ENCODE data around the gene C1orf216.

Gene C1orf216

GRCh38 chr1:35718492-35719336, at the start of gene C1orf216:
TSS of gene C1orf216 (minus strand) at chr1:35718884. CDS start at chr1:35716321, 2,563 bp downstream.
- peaks cover 10 to 16% of the 10 kb centered on the region in 2 donors for H3K36me3 ChIP-seq (ENCODE audit: control insufficient read depth in 2 of 2, insufficient read depth in 2 of 2, low read length in 2 of 2)
- H3K4me3 ChIP-seq (ENCODE audit: low read length in 2 of 2) = peak within 1 kb of the TSS; percentile 88 to 94
- peak within 1 kb of the TSS; percentile 86 to 93 for H3K9ac ChIP-seq (ENCODE audit: low read length in 2 of 2)
- no peaks in the 10 kb centered on the region for H3K9me3 ChIP-seq (ENCODE audit: control insufficient read depth in 2 of 2, low read length in 2 of 2)
- H3K4me1 ChIP-seq (ENCODE audit: control insufficient read depth, insufficient read depth, low read length) = peaks cover 38% of the 10 kb centered on the region
- no peaks in the 10 kb centered on the region for H3K27me3 ChIP-seq (ENCODE audit: control insufficient read depth in 1 of 2, insufficient read depth in 2 of 2, low read length in 2 of 2)
- peak within 1 kb of the TSS; percentile 69 for H3K27ac ChIP-seq (ENCODE audit: low read length)

- no peak overlapping the region for H3K27ac ChIP-seq (ENCODE audit: low read length)
- H3K9ac ChIP-seq (ENCODE audit: low read length in 2 of 2) = no peak overlapping the region
- H3K4me3 ChIP-seq (ENCODE audit: low read length in 2 of 2) = no peak overlapping the region
- no peaks in the 10 kb centered on the region for H3K4me1 ChIP-seq (ENCODE audit: control insufficient read depth, insufficient read depth, low read length)
- H3K27me3 ChIP-seq (ENCODE audit: control insufficient read depth in 1 of 2, insufficient read depth in 2 of 2, low read length in 2 of 2) = no peaks in the 10 kb centered on the region
- H3K9me3 ChIP-seq (ENCODE audit: control insufficient read depth in 2 of 2, low read length in 2 of 2) = no peaks in the 10 kb centered on the region
- H3K36me3 ChIP-seq (ENCODE audit: control insufficient read depth in 2 of 2, insufficient read depth in 2 of 2, low read length in 2 of 2) = no peaks in the 10 kb centered on the region
Observed at GRCh38 chr1:35764283-35764682, 45.6 kb upstream of the C1orf216 start.

GRCh38 chr1:35763201-35763600, 44.5 kb upstream of the C1orf216 start:
- Histone ChIP-seq H3K9ac (ENCODE audit: low read length in 2 of 2) (no peak overlapping the region), H3K36me3 (ENCODE audit: control insufficient read depth in 2 of 2, insufficient read depth in 2 of 2, low read length in 2 of 2) (no peaks in the 10 kb centered on the region), H3K27me3 (ENCODE audit: control insufficient read depth in 1 of 2, insufficient read depth in 2 of 2, low read length in 2 of 2) (no peaks in the 10 kb centered on the region), H3K4me1 (ENCODE audit: control insufficient read depth, insufficient read depth, low read length) (no peaks in the 10 kb centered on the region), H3K4me3 (ENCODE audit: low read length in 2 of 2) (no peak overlapping the region), H3K9me3 (ENCODE audit: control insufficient read depth in 2 of 2, low read length in 2 of 2) (no peaks in the 10 kb centered on the region), H3K27ac (ENCODE audit: low read length) (no peak overlapping the region)

- H3K9me3 ChIP-seq (ENCODE audit: control insufficient read depth in 2 of 2, low read length in 2 of 2) = no peaks in the 10 kb centered on the region
- no peak overlapping the region for H3K9ac ChIP-seq (ENCODE audit: low read length in 2 of 2)
- H3K4me3 ChIP-seq (ENCODE audit: low read length in 2 of 2) = no peak overlapping the region
- H3K4me1 ChIP-seq (ENCODE audit: control insufficient read depth, insufficient read depth, low read length) = no peaks in the 10 kb centered on the region
- H3K36me3 ChIP-seq (ENCODE audit: control insufficient read depth in 2 of 2, insufficient read depth in 2 of 2, low read length in 2 of 2) = no peaks in the 10 kb centered on the region
- no peak overlapping the region for H3K27ac ChIP-seq (ENCODE audit: low read length)
- H3K27me3 ChIP-seq (ENCODE audit: control insufficient read depth in 1 of 2, insufficient read depth in 2 of 2, low read length in 2 of 2) = no peaks in the 10 kb centered on the region
Observed at GRCh38 chr1:35762141-35762540, 43.5 kb upstream of the C1orf216 start.

- Histone ChIP-seq H3K27ac (ENCODE audit: low read length) (no peak overlapping the region), H3K27me3 (ENCODE audit: control insufficient read depth in 1 of 2, insufficient read depth in 2 of 2, low read length in 2 of 2) (no peaks in the 10 kb centered on the region), H3K4me1 (ENCODE audit: control insufficient read depth, insufficient read depth, low read length) (no peaks in the 10 kb centered on the region), H3K9me3 (ENCODE audit: control insufficient read depth in 2 of 2, low read length in 2 of 2) (no peaks in the 10 kb centered on the region), H3K9ac (ENCODE audit: low read length in 2 of 2) (no peak overlapping the region), H3K4me3 (ENCODE audit: low read length in 2 of 2) (no peak overlapping the region), H3K36me3 (ENCODE audit: control insufficient read depth in 2 of 2, insufficient read depth in 2 of 2, low read length in 2 of 2) (no peaks in the 10 kb centered on the region)
Observed at GRCh38 chr1:35756064-35756463, 37.4 kb upstream of the C1orf216 start.

GRCh38 chr1:35753626-35754260, 35.1 kb upstream of the C1orf216 start:
- no peaks in the 10 kb centered on the region for H3K9me3 ChIP-seq (ENCODE audit: control insufficient read depth in 2 of 2, low read length in 2 of 2)
- H3K4me3 ChIP-seq (ENCODE audit: low read length in 2 of 2) = no peak overlapping the region
- H3K27me3 ChIP-seq (ENCODE audit: control insufficient read depth in 1 of 2, insufficient read depth in 2 of 2, low read length in 2 of 2) = no peaks in the 10 kb centered on the region
- H3K36me3 ChIP-seq (ENCODE audit: control insufficient read depth in 2 of 2, insufficient read depth in 2 of 2, low read length in 2 of 2) = no peaks in the 10 kb centered on the region
- no peak overlapping the region for H3K9ac ChIP-seq (ENCODE audit: low read length in 2 of 2)
- H3K27ac ChIP-seq (ENCODE audit: low read length) = no peak overlapping the region
- H3K4me1 ChIP-seq (ENCODE audit: control insufficient read depth, insufficient read depth, low read length) = no peaks in the 10 kb centered on the region

GRCh38 chr1:35748326-35748725, 29.6 kb upstream of the C1orf216 start:
- Histone ChIP-seq H3K27ac (ENCODE audit: low read length) (no peak overlapping the region), H3K27me3 (ENCODE audit: control insufficient read depth in 1 of 2, insufficient read depth in 2 of 2, low read length in 2 of 2) (no peaks in the 10 kb centered on the region), H3K9ac (ENCODE audit: low read length in 2 of 2) (no peak overlapping the region), H3K9me3 (ENCODE audit: control insufficient read depth in 2 of 2, low read length in 2 of 2) (no peaks in the 10 kb centered on the region), H3K36me3 (ENCODE audit: control insufficient read depth in 2 of 2, insufficient read depth in 2 of 2, low read length in 2 of 2) (no peaks in the 10 kb centered on the region), H3K4me1 (ENCODE audit: control insufficient read depth, insufficient read depth, low read length) (no peaks in the 10 kb centered on the region), H3K4me3 (ENCODE audit: low read length in 2 of 2) (no peak overlapping the region)

GRCh38 chr1:35745124-35745730, 26.5 kb upstream of the C1orf216 start:
- no peaks in the 10 kb centered on the region for H3K27me3 ChIP-seq (ENCODE audit: control insufficient read depth in 1 of 2, insufficient read depth in 2 of 2, low read length in 2 of 2)
- no peaks in the 10 kb centered on the region for H3K9me3 ChIP-seq (ENCODE audit: control insufficient read depth in 2 of 2, low read length in 2 of 2)
- no peaks in the 10 kb centered on the region for H3K36me3 ChIP-seq (ENCODE audit: control insufficient read depth in 2 of 2, insufficient read depth in 2 of 2, low read length in 2 of 2)
- H3K27ac ChIP-seq (ENCODE audit: low read length) = no peak overlapping the region
- no peak overlapping the region for H3K9ac ChIP-seq (ENCODE audit: low read length in 2 of 2)
- no peaks in the 10 kb centered on the region for H3K4me1 ChIP-seq (ENCODE audit: control insufficient read depth, insufficient read depth, low read length)
- H3K4me3 ChIP-seq (ENCODE audit: low read length in 2 of 2) = no peak overlapping the region

GRCh38 chr1:35737120-35737519, 18.4 kb upstream of the C1orf216 start:
- Histone ChIP-seq H3K36me3 (ENCODE audit: control insufficient read depth in 2 of 2, insufficient read depth in 2 of 2, low read length in 2 of 2) (no peaks in the 10 kb centered on the region), H3K27ac (ENCODE audit: low read length) (no peak overlapping the region), H3K4me1 (ENCODE audit: control insufficient read depth, insufficient read depth, low read length) (no peaks in the 10 kb centered on the region), H3K9ac (ENCODE audit: low read length in 2 of 2) (no peak overlapping the region), H3K4me3 (ENCODE audit: low read length in 2 of 2) (no peak overlapping the region), H3K9me3 (ENCODE audit: control insufficient read depth in 2 of 2, low read length in 2 of 2) (no peaks in the 10 kb centered on the region), H3K27me3 (ENCODE audit: control insufficient read depth in 1 of 2, insufficient read depth in 2 of 2, low read length in 2 of 2) (no peaks in the 10 kb centered on the region)

GRCh38 chr1:35727434-35728040, 8.9 kb upstream of the C1orf216 start:
- Histone ChIP-seq H3K36me3 (ENCODE audit: control insufficient read depth in 2 of 2, insufficient read depth in 2 of 2, low read length in 2 of 2) (no peaks in the 10 kb centered on the region), H3K27ac (ENCODE audit: low read length) (no peak overlapping the region), H3K9me3 (ENCODE audit: control insufficient read depth in 2 of 2, low read length in 2 of 2) (no peaks in the 10 kb centered on the region), H3K9ac (ENCODE audit: low read length in 2 of 2) (no peak overlapping the region), H3K27me3 (ENCODE audit: control insufficient read depth in 1 of 2, insufficient read depth in 2 of 2, low read length in 2 of 2) (no peaks in the 10 kb centered on the region), H3K4me3 (ENCODE audit: low read length in 2 of 2) (no peak overlapping the region), H3K4me1 (ENCODE audit: control insufficient read depth, insufficient read depth, low read length) (peaks cover 3% of the 10 kb centered on the region)
